ENCODE data around the gene HACD2.

HACD2 gene

GRCh38 chr3:123467046-123467445 lies 117.8 kb downstream of the HACD2 start:
- Histone ChIP-seq H3K4me2 (ENCODE audit: low read depth, low read length, poor library complexity, severe bottlenecking) (no peak overlapping the region), H3K9ac (ENCODE audit: low read length) (no peak overlapping the region), H3K27ac (ENCODE audit: low read depth, low read length) (no peak overlapping the region), H3K79me2 (ENCODE audit: insufficient read depth, low read length) (no peaks in the 10 kb centered on the region), H4K20me1 (ENCODE audit: low read depth, low read length) (no peaks in the 10 kb centered on the region), H3F3A (ENCODE audit: insufficient read depth) (no peaks in the 10 kb centered on the region), H3K36me3 (ENCODE audit: low read length) (no peaks in the 10 kb centered on the region), H3K9me3 (ENCODE audit: insufficient read depth, low read length) (no peaks in the 10 kb centered on the region), H3K4me3 (ENCODE audit: insufficient read depth, low read length, poor library complexity, severe bottlenecking) (no peak overlapping the region), H3K27me3 (ENCODE audit: low read length) (no peaks in the 10 kb centered on the region), H2AFZ (ENCODE audit: low read depth, low read length, severe bottlenecking) (no peak overlapping the region), H3K9me2 (replicated peaks; ENCODE audit: insufficient read depth, low read length) (no peaks in the 10 kb centered on the region)
- TF ChIP-seq EZH2phosphoT487 (conservative IDR thresholded peaks at IDR 0.05; ENCODE audit: low read length): no peak
- no peak for TF ChIP-seq CTCF (IDR thresholded peaks at IDR 0.05; ENCODE audit: insufficient read depth, low read length, poor library complexity, severe bottlenecking)

GRCh38 chr3:123464211-123464610 lies 120.6 kb downstream of the HACD2 start:
- H3F3A ChIP-seq (ENCODE audit: insufficient read depth): no peaks in the 10 kb centered on the region
- no peaks in the 10 kb centered on the region for H4K20me1 ChIP-seq (ENCODE audit: low read depth, low read length)
- TF ChIP-seq EZH2phosphoT487 (conservative IDR thresholded peaks at IDR 0.05; ENCODE audit: low read length): no peak
- TF ChIP-seq CTCF (IDR thresholded peaks at IDR 0.05; ENCODE audit: insufficient read depth, low read length, poor library complexity, severe bottlenecking): no peak
- H3K27me3 ChIP-seq (ENCODE audit: low read length): no peaks in the 10 kb centered on the region
- H3K4me3 ChIP-seq (ENCODE audit: insufficient read depth, low read length, poor library complexity, severe bottlenecking): no peak overlapping the region
- H3K4me2 ChIP-seq (ENCODE audit: low read depth, low read length, poor library complexity, severe bottlenecking): no peak overlapping the region
- no peak overlapping the region for H3K9ac ChIP-seq (ENCODE audit: low read length)
- H2AFZ ChIP-seq (ENCODE audit: low read depth, low read length, severe bottlenecking): no peak overlapping the region
- H3K27ac ChIP-seq (ENCODE audit: low read depth, low read length): no peak overlapping the region
- H3K36me3 ChIP-seq (ENCODE audit: low read length): no peaks in the 10 kb centered on the region
- no peaks in the 10 kb centered on the region for H3K79me2 ChIP-seq (ENCODE audit: insufficient read depth, low read length)
- H3K9me3 ChIP-seq (ENCODE audit: insufficient read depth, low read length): no peaks in the 10 kb centered on the region
- no peaks in the 10 kb centered on the region for H3K9me2 ChIP-seq (replicated peaks; ENCODE audit: insufficient read depth, low read length)

GRCh38 chr3:123459862-123460261 lies 125.0 kb downstream of the HACD2 start:
- TF ChIP-seq CTCF (IDR thresholded peaks at IDR 0.05; ENCODE audit: insufficient read depth, low read length, poor library complexity, severe bottlenecking): no peak
- no peak for TF ChIP-seq EZH2phosphoT487 (conservative IDR thresholded peaks at IDR 0.05; ENCODE audit: low read length)
- no peak overlapping the region for H3K4me3 ChIP-seq (ENCODE audit: insufficient read depth, low read length, poor library complexity, severe bottlenecking)
- H3K4me2 ChIP-seq (ENCODE audit: low read depth, low read length, poor library complexity, severe bottlenecking): no peak overlapping the region
- no peaks in the 10 kb centered on the region for H4K20me1 ChIP-seq (ENCODE audit: low read depth, low read length)
- H3K9me2 ChIP-seq (replicated peaks; ENCODE audit: insufficient read depth, low read length): no peaks in the 10 kb centered on the region
- H3K27ac ChIP-seq (ENCODE audit: low read depth, low read length): no peak overlapping the region
- no peaks in the 10 kb centered on the region for H3K79me2 ChIP-seq (ENCODE audit: insufficient read depth, low read length)
- no peaks in the 10 kb centered on the region for H3K36me3 ChIP-seq (ENCODE audit: low read length)
- H2AFZ ChIP-seq (ENCODE audit: low read depth, low read length, severe bottlenecking): no peak overlapping the region
- H3K27me3 ChIP-seq (ENCODE audit: low read length): no peaks in the 10 kb centered on the region
- H3K9ac ChIP-seq (ENCODE audit: low read length): no peak overlapping the region
- no peaks in the 10 kb centered on the region for H3K9me3 ChIP-seq (ENCODE audit: insufficient read depth, low read length)
- H3F3A ChIP-seq (ENCODE audit: insufficient read depth): no peaks in the 10 kb centered on the region

Data from SU-DHL-6 (cell line).